SHP77 (cell line): ENCODE measurements around the gene PRKCZ.
A peak's percentile ranks its signal among the peaks of the same experiment; 100 is the strongest.

Experiments used
- DNase-seq, 2 experiments: peaks; one replicate each; lab custom pipeline; 2025; lab: John Stamatoyannopoulos, UW

Gene PRKCZ

GRCh38 chr1:2024887-2025286 lies 25.3 kb upstream of the PRKCZ start:
- DNase-seq: no peak

DNA sequence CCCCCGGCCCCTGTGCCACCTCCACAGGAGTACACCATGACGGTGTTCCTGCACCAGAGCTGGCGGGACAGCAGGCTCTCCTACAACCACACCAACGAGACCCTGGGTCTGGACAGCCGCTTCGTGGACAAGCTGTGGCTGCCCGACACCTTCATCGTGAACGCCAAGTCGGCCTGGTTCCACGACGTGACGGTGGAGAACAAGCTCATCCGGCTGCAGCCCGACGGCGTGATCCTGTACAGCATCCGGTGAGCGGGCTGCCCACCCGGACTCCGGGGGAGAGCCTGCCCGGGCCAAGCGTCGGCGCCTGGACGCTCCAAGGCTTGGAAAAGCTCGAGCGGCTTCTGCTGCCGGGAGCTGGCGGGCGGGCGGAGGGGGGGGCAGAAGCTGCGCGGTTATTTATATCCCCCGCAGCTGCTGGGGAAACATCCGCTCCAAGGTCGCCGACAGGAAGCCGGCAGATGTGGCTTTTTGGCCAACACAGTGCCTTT lies 24.7 kb upstream of the PRKCZ start:
- peak; percentile 66 to 79 for DNase-seq

DNA sequence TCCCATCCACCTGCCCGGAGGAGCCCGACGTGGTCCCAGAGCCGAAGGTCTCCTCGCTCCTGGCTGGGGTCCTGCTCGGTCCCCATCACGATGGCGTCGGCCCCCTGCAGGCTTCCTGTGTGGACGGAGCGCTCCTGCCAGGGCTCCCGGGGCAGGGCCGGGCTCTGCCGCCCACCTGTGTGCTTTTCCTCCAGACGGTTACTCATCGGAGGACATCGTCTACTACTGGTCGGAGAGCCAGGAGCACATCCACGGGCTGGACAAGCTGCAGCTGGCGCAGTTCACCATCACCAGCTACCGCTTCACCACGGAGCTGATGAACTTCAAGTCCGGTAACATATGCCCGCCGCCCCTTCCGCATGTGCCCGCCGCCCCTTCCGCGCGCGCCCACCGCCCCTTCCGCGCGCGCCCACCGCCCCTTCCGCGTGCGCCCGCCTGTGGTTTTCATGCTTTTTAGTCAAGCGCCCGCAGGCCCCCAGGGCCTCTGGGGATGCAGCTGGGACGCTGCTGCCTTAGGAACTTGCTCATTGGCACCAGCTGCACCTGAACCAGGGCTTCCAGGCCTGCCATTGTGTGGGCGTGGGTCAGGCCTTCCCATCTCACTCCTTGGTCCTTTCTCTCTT lies 22.1 kb upstream of the PRKCZ start:
- no peak for DNase-seq

- DNase-seq: no peak
Measured at GRCh38 chr1:2028870-2029560, 21.2 kb upstream of the PRKCZ start.

DNA sequence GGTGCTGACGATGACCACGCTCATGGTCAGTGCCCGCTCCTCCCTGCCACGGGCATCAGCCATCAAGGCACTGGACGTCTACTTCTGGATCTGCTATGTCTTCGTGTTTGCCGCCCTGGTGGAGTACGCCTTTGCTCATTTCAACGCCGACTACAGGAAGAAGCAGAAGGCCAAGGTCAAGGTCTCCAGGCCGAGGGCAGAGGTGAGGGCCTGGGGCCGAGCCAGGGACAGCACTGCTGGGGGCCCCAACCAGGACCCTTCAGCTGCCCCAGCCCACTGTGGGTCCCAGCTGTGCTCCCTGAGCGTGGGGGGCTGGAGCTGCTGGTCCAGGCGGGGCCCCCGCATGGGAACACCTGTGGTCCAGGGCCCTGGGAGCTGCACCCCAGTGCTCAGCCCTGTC lies 20.6 kb upstream of the PRKCZ start:
- no peak for DNase-seq

DNA sequence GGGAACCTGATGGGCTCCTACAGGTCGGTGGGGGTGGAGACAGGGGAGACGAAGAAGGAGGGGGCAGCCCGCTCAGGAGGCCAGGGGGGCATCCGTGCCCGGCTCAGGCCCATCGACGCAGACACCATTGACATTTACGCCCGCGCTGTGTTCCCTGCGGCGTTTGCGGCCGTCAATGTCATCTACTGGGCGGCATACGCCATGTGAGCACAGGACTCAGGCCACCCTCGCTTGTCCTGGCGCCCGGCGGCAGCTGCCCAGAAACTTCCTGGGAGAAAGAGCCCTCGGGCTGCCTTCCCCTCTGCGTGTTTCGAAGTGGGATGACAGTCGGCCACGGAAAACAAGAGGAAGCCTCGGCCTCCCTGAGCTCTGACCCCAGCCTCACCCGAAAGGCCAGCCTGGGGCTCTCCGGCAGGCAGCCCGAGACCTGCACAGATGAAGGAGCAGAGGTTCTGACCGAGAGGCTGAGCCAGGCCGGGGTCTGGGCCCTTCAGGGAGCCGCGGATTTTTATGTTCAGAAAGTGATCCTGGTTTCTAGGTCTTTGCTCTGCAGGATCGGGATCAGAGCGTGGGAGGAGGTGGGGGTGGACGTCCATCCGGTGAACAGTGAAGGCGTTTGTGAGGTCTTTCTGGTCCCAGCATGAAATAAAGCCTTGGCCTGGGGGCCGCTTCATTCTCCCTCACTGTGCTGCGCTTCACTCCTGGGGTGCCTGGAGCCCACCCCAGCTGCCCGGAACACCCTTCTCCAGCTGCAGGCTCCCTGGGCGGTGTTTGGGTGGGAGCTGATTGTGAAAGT lies 19.9 kb upstream of the PRKCZ start:
- no peak for DNase-seq

GRCh38 chr1:2031546-2032540 lies 18.4 kb upstream of the PRKCZ start:
- DNase-seq: no peak

GRCh38 chr1:2032737-2033136 lies 17.5 kb upstream of the PRKCZ start:
- DNase-seq: no peak

GRCh38 chr1:2033165-2033564 lies 17.0 kb upstream of the PRKCZ start:
- DNase-seq: no peak

- DNase-seq: no peak
Measured at GRCh38 chr1:2036287-2036686, 13.9 kb upstream of the PRKCZ start.

DNA sequence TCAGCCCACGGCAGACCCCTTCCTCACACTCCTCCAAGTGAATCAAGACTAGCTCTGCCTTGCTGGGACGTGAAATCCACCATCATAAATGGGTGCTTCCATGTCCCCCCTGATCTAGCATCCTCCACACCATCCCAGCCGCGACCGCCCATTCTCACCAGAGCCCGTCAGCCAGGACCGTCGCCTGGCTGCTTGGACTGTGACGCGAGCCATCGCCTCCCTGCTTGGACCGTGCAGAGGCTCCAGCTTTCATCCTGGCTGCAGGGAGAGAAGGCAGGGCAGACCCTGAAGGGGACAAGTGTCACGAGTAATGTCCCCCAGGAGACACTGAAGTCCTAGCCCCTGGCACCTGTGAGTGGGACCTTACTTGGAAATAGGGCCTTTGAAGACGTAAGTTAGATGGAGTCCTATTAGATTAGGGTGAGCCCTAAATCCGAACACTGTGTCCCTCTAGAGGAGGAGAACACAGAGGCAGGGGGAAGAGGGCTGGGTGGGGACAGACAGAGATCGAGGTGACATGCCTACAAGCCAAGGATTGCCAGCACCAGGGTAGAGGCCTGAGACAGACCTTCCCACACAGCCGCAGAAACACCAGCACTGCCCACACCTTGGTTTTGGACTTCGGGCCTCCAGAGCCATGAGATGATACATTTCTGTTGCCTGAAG lies 12.8 kb upstream of the PRKCZ start:
- no peak for DNase-seq

- DNase-seq: no peak
Measured at GRCh38 chr1:2038229-2038628, 12.0 kb upstream of the PRKCZ start.

DNA sequence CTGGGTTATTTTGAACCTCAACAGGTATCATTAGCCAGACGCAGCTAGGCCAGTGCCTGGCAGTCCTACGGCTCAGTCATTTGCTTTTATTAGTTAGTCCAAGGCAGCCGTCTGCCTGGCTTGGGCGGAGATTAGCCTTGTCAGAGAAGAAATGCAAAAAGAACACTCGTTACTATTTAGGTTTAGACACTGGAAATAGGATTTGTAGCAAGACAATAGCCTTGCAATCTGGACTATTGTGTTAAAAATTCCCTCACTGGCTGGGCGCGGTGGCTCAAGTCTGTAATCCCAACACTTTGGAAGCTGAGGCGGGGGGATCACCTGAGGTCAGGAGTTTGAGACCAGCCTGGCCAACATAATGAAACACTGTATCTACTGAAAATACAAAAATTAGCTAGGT lies 11.0 kb upstream of the PRKCZ start:
- no peak for DNase-seq

- DNase-seq: no peak
Measured at GRCh38 chr1:2041305-2041704, 8.9 kb upstream of the PRKCZ start.

GRCh38 chr1:2041887-2042286 lies 8.3 kb upstream of the PRKCZ start:
- DNase-seq: no peak

DNA sequence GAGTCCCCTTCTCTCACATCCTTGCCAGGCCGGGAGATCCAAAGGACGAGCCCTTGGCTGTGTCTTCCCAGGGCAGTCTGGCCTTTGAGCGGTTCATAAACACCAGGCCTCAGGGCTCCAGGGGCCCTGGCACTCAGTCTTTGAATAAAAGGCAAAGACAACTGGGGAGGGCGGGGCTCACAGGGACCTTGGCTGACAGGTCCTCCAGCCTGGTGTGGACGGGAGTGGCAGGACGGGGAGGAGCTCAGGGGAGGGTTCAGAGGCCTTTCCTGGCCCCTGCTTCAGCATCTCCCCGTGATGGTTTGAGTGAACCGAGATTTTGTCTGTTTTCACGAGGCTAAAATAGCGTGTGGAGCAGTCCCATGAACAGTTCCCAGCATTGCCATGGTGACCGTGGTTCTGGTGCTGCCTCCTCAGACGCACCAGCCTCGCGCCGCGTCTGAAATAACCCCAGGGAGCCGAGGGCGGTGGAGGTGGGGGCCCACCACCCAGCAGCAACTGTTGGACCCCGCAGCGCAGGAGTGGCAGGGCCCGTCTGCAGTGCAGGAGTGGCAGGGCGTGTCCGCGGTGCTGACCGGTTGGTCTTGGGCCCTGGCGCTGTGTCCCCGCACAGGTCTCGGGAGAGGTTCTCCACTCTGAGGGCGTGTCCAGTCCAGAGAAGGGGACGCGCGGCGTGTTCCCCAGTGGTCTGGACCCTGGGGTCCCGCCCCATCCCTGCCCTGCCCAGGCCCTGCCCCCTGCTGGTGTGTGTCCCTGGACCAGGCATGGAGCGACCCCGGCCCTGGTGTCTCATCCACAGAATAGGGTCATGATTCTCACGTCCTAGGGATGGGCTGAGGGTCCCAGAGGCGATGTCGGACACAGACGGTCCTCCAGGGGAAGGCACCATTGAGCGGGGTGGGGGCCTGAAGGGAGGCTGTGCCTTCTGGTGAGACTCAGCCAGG lies 7.1 kb upstream of the PRKCZ start:
- DNase-seq: no peak

- no peak for DNase-seq
Measured at GRCh38 chr1:2043886-2044285, 6.3 kb upstream of the PRKCZ start.

GRCh38 chr1:2044510-2045319 lies 5.5 kb upstream of the PRKCZ start:
- DNase-seq: peak in 1 of 2 experiments; percentile 33
